BE2C (cell line): ENCODE data around the gene UFSP2.
A peak's percentile ranks its signal among the peaks of the same experiment; 100 is the strongest.

Experiments used
- DNase-seq: peaks from one replicate; pipeline ENCODE4 v3.0.0-alpha.2; 2020
- H3K27me3 ChIP-seq: fragments of 250-450 bp; sonication (Bioruptor Pico); 2 replicates; pipeline ENCODE4 v1.5.1; 2020; ENCODE audit warnings: mild to moderate bottlenecking
- H3K36me3 ChIP-seq: fragments of 250-450 bp; sonication (Bioruptor Pico); 2 replicates; pipeline ENCODE4 v1.5.1; 2020; ENCODE audit warnings: mild to moderate bottlenecking
- H3K4me1 ChIP-seq: fragments of 250-450 bp; sonication (Bioruptor Pico); 2 replicates; pipeline ENCODE4 v1.5.1; 2020
- H3K4me3 ChIP-seq: 2 replicates; pipeline ENCODE4 v1.5.1; 2011; ENCODE audit warnings: low read depth, low read length
- H3K9me3 ChIP-seq: fragments of 250-450 bp; sonication (Bioruptor Pico); 2 replicates; pipeline ENCODE4 v1.5.1; 2020
- TF ChIP-seq, protein P1 (sequence below): IDR thresholded peaks from 2 replicates; pipeline ENCODE4 v1.5.1; 2012; ENCODE audit warnings: mild to moderate bottlenecking, low read depth, low read length

Gene UFSP2

DNA sequence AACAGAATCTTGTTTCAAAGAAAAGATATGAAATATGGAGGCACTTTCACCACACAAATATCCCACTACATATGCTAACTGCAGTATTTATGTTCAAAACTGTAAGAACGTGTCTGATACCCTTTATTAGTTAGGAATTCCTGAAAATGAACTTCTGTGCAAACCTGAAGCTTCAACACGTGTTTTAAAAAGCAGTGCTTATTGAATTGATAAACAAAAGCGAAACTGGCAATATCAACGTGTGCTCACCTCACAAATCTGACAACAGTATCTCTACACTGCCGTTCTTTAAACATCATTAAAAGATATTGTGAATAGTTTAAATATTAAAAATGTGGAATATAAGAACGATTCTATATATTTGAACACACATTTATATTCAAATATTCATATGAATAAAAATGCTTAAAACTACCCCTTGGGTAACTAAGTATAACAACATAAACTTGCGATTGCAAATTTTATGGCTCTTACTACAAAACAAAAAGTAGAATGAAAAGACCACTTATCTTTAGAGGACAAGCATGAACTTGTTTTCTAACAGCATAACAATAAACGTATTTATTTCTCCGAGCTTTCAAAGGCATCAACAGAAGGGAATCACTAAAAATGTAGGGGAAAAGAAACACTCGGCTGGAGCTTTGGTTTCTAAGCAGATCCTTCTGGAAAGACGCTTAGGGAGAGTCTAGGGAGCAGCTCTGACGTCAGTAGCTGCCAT is 30.4 kb downstream of the UFSP2 start, which contains the start of gene LRP2BP:
Gene LRP2BP, minus strand, starts transcription at position 687 of the 718 bp plus-strand sequence. CDS start 17,738 bp downstream, outside the sequence.
- H3K9me3 ChIP-seq: no peaks in the 10 kb centered on the region
- no peak for DNase-seq
- peak within 1 kb of the TSS; percentile 62 for H3K4me3 ChIP-seq
- TF ChIP-seq, protein P1, sequence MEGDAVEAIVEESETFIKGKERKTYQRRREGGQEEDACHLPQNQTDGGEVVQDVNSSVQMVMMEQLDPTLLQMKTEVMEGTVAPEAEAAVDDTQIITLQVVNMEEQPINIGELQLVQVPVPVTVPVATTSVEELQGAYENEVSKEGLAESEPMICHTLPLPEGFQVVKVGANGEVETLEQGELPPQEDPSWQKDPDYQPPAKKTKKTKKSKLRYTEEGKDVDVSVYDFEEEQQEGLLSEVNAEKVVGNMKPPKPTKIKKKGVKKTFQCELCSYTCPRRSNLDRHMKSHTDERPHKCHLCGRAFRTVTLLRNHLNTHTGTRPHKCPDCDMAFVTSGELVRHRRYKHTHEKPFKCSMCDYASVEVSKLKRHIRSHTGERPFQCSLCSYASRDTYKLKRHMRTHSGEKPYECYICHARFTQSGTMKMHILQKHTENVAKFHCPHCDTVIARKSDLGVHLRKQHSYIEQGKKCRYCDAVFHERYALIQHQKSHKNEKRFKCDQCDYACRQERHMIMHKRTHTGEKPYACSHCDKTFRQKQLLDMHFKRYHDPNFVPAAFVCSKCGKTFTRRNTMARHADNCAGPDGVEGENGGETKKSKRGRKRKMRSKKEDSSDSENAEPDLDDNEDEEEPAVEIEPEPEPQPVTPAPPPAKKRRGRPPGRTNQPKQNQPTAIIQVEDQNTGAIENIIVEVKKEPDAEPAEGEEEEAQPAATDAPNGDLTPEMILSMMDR: no peak
- H3K27me3 ChIP-seq: no peaks in the 10 kb centered on the region
- no peaks in the 10 kb centered on the region for H3K4me1 ChIP-seq
- H3K36me3 ChIP-seq: no peaks in the 10 kb centered on the region; the same call in 1 of the 2 replicates

DNA sequence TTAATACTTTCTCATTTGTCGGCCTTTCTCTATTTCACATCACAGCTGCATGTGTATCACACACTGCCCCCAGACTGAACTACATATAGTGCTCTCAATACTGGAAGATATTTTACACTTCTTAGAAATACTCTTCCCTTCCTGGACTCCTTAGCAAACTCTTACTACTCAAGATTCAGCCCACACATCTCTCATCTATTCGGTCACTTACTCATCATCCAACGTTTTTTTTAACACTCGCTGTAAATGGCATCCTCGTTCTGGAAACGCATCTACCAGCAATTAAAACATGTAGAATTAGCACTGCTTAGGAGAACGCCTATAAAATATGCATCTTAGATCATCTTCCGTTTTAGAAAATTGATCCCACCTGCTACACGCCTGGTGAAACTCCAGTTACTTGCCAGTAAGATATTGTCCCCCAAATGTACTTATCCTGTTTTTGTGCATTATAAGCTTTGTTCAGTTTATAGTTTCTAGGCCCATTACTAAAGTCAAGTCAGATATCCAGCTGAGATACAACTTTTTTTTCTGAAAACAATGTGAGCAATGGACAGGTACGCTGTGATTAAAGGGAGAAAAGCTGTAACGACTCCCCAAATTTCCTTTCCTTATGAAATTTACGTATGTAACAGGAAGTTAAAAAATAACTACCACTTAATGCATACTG is 31.1 kb downstream of the UFSP2 start:
- TF ChIP-seq, protein P1: no peak
- no peaks in the 10 kb centered on the region for H3K9me3 ChIP-seq
- H3K27me3 ChIP-seq: no peaks in the 10 kb centered on the region
- H3K4me3 ChIP-seq: no peak overlapping the region; the same call in 1 of the 2 replicates
- no peaks in the 10 kb centered on the region for H3K36me3 ChIP-seq
- no peaks in the 10 kb centered on the region for H3K4me1 ChIP-seq
- no peak for DNase-seq

DNA sequence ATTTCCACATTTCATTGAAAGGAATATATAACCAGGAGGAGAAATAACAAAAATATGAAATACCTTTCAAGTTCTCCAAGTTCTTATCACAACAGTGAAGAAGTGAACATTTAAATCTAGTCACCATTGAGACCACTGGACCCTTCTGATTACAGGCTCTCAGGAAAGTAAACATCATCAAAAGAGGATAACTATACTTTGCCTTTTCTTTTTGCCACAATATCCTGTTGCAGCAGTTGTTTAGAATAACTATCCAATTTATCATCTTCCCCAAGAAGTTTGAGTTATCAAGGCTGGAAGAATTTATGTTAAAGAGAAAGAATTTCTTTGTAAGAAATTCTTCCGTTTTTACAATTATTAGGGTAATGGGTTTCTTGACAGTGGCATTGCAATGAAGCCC is 33.6 kb downstream of the UFSP2 start:
- Histone ChIP-seq H3K36me3 (no peaks in the 10 kb centered on the region), H3K4me1 (no peaks in the 10 kb centered on the region), H3K27me3 (no peaks in the 10 kb centered on the region), H3K9me3 (no peaks in the 10 kb centered on the region), H3K4me3 (no peak overlapping the region)
- no peak for DNase-seq
- TF ChIP-seq, protein P1: no peak

DNA sequence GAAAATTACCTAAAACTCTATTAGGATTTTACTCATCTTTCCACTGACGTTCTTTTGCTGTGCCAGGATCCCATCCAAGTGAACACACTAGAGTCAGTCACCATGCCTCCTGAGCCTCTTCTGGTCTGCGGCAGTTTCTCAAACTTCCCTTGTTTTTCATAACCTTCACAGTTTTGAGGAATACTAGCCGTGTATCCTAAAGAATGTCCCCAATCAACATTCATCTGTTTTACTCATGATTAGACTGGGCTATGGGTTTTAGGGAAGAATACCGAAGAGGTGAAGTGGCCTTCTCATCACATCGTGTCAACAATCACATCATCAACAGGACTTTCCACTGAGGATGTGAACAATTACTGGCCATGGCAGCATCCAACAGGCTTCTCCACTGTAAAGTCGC is 34.8 kb downstream of the UFSP2 start:
- Histone ChIP-seq H3K9me3 (no peaks in the 10 kb centered on the region), H3K36me3 (no peaks in the 10 kb centered on the region), H3K27me3 (no peaks in the 10 kb centered on the region), H3K4me3 (no peak overlapping the region), H3K4me1 (no peaks in the 10 kb centered on the region)
- no peak for DNase-seq
- TF ChIP-seq, protein P1: no peak

DNA sequence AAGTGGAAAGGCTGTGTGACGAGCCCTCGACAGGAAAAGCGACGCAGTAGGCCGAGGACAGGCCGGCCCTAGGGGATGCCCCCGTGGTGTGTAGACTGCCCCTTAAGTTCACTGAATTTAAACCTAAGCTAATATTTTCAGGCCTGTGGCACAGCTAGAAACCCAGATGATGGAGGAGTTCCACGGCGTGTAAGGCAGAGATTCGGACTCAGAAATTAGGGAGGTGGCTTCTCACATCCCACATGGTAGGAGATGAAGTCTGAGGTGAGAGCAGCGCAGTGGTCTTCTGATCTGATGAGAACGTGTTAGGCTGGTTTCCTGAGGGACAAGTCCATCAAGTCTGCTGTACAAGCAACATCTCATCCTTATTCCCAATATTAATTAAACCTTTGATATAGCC is 37.8 kb downstream of the UFSP2 start:
- Histone ChIP-seq H3K4me3 (no peak overlapping the region), H3K4me1 (no peaks in the 10 kb centered on the region), H3K27me3 (no peaks in the 10 kb centered on the region), H3K9me3 (no peaks in the 10 kb centered on the region), H3K36me3 (no peaks in the 10 kb centered on the region)
- TF ChIP-seq, protein P1: no peak
- DNase-seq: no peak

DNA sequence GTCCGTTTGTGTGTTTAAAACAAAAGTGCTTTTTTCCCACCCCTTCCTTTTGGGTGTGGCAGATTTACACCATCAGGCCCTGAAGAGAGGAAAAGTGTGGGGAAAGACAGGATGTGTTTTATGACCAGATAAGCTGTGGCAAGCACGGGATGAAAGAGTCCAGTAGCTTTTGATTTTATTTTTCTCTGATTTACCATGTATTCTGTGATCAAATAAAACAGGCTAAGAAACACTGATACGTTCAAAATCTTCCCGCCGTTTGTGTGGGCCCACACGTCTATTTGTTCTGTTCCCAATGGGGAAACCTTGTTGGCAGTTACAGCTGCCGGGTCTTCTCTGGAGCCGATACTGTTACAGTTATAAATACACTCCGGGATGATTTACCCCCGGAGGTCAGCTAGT is 40.8 kb downstream of the UFSP2 start:
- Histone ChIP-seq H3K4me3 (no peak overlapping the region), H3K36me3 (no peaks in the 10 kb centered on the region), H3K9me3 (no peaks in the 10 kb centered on the region; the same call in 1 of the 2 replicates), H3K4me1 (no peaks in the 10 kb centered on the region), H3K27me3 (no peaks in the 10 kb centered on the region)
- DNase-seq: no peak
- TF ChIP-seq, protein P1: no peak
